ENCODE results near the gene NEUROD2. TPM values are rescaled to one million over a fixed set of nuclear protein-coding genes. Genes with fewer than 3 reads are reported as not detected.
A peak's percentile ranks its signal among the peaks of the same experiment; 100 is the strongest.

The NEUROD2 gene
- total and polyA plus RNA-seq, 12 donors = 0.08 TPM; not detected in 11

GRCh38 chr17:39647256-39647655 lies 39.5 kb upstream of the NEUROD2 start:
- 76 to 83% (median 81%) methylated on average over 2 to 5 of the region's 5 CpGs for WGBS, 4 donors
- H3K27me3 ChIP-seq = no peaks in the 10 kb centered on the region
- intact Hi-C loops (cut with DNase I) = no loop called here
- DNase-seq = no peak
- H3K4me3 ChIP-seq = no peak overlapping the region
- H3K4me1 ChIP-seq (replicated peaks in 1 of 2) = peaks cover 10 to 31% of the 10 kb centered on the region in 2 donors
- no peaks in the 10 kb centered on the region for H3K9me3 ChIP-seq (replicated peaks in 1 of 3)
- no peaks in the 10 kb centered on the region for H3K36me3 ChIP-seq (replicated peaks in 1 of 2)
- H3K27ac ChIP-seq = no peak overlapping the region
- no peak for TF ChIP-seq POLR2A (IDR thresholded peaks at IDR 0.05)

- Histone ChIP-seq H3K4me3 (no peak overlapping the region), H3K4me1 (replicated peaks in 1 of 2) (peaks cover 48 to 60% of the 10 kb centered on the region in 2 donors), H3K27ac (peak overlapping the region in 2 of 5 donors; percentile 24 to 66), H3K9me3 (replicated peaks in 1 of 3) (no peaks in the 10 kb centered on the region), H3K36me3 (replicated peaks in 1 of 2) (no peaks in the 10 kb centered on the region), H3K27me3 (no peaks in the 10 kb centered on the region)
- TF ChIP-seq CTCF (IDR thresholded peaks at IDR 0.05) (no peak), POLR2A (IDR thresholded peaks at IDR 0.05) (no peak)
- DNase-seq = peak in 3 of 7 donors; percentile 56 to 57 (median 56)
- WGBS, 4 donors = 39 to 70% (median 56%) methylated on average over 2 to 4 of the region's 4 CpGs
- intact Hi-C loops (cut with DNase I) = no loop called here
These were observed 35.6 kb upstream of the NEUROD2 start for GRCh38 chr17:39643271-39643670.

GRCh38 chr17:39642291-39643074 lies 34.8 kb upstream of the NEUROD2 start:
- peaks cover 55 to 67% of the 10 kb centered on the region in 2 donors for H3K4me1 ChIP-seq (replicated peaks in 1 of 2)
- DNase-seq = no peak
- 69 to 80% (median 79%) methylated on average over 6 to 9 of the region's 9 CpGs for WGBS, 4 donors
- H3K36me3 ChIP-seq (replicated peaks in 1 of 2) = no peaks in the 10 kb centered on the region
- TF ChIP-seq CTCF (IDR thresholded peaks at IDR 0.05) (no peak), POLR2A (IDR thresholded peaks at IDR 0.05) (no peak)
- peak overlapping the region in 2 of 5 donors; percentile 55 to 66 for H3K27ac ChIP-seq
- intact Hi-C loops (cut with DNase I) = no loop called here
- no peaks in the 10 kb centered on the region for H3K9me3 ChIP-seq (replicated peaks in 1 of 3)
- H3K27me3 ChIP-seq = no peaks in the 10 kb centered on the region
- no peak overlapping the region for H3K4me3 ChIP-seq

- 45 to 53% (median 49%) methylated on average over 6 to 7 of the region's 7 CpGs for WGBS, 4 donors
- H3K27ac ChIP-seq = peak overlapping the region in 2 of 5 donors; percentile 55 to 75
- TF ChIP-seq CTCF (IDR thresholded peaks at IDR 0.05) (no peak), POLR2A (IDR thresholded peaks at IDR 0.05) (no peak)
- H3K9me3 ChIP-seq (replicated peaks in 1 of 3) = no peaks in the 10 kb centered on the region
- H3K36me3 ChIP-seq (replicated peaks in 1 of 2) = no peaks in the 10 kb centered on the region
- H3K27me3 ChIP-seq = no peaks in the 10 kb centered on the region
- intact Hi-C loops (cut with DNase I) = no loop called here
- no peak overlapping the region for H3K4me3 ChIP-seq
- peak in 2 of 7 donors; percentile 52 to 54 for DNase-seq
- peaks cover 55 to 67% of the 10 kb centered on the region in 2 donors for H3K4me1 ChIP-seq (replicated peaks in 1 of 2)
These were observed 34.2 kb upstream of the NEUROD2 start for GRCh38 chr17:39641883-39642282.
